Islet precursor cell (in vitro differentiated cells): ENCODE results near the gene NRAP.

Experiments used
- DNase-seq: peaks from one replicate; pipeline ENCODE4 v3.0.0-alpha.2; 2018

Gene NRAP

GRCh38 chr10:113605268-113605978 lies 58.4 kb downstream of the NRAP start:
- DNase-seq, result no peak

DNA sequence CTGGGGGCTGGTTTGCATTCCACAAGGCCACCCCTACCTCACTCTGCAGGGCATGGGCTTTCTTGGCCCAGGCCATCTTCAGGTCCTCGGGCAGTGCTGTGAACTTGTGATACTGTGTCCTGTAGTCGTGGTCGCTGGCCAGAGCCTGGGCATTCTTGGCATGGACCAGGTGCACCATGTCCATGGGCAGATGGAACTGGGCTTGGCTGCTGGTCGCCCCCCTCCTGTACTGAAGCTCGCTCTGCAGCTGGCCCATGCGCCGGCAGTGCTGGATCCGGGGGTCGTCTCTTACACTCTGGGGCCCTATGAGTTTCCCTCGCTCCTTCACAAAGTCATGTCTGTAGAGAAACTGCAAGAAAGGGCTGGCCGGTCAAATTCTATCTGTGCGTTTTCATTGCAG lies 59.3 kb downstream of the NRAP start:
- no peak for DNase-seq

DNA sequence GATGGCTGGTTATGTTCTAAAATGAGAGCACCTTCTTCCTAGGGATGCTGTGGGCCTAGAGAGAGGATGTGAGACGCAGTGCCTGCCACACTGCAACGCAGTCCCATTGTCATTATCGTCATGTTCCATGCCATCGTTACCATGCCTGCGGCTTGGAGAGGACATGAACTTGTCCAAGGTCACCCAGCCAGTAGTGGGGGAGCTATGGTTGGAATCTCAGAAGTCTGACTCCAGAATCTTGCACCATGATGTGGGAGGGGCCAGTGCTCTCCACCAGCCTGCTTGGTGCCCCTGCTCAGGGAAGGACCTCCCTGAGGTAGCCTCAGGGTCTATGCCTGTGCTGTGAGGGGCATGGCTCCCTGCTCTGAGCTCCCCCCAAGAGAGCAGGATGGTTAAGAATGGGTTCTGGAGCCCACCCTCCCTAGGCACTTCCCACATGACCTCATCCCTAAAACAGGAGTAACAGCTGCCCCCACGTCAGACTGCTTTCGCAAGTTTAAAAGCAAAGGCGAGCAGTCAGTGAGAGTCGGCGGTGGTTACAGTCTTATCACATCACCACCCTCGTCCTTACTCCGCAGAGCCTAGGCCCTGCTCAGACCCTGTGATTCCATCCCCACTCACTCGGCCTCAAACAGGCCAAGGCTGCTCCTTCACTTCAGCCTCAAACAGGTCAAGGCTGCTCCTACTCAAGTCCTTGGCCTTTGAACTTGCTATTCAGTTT lies 60.6 kb downstream of the NRAP start:
- no peak for DNase-seq

GRCh38 chr10:113600569-113600968 lies 63.3 kb downstream of the NRAP start:
- no peak for DNase-seq

DNA sequence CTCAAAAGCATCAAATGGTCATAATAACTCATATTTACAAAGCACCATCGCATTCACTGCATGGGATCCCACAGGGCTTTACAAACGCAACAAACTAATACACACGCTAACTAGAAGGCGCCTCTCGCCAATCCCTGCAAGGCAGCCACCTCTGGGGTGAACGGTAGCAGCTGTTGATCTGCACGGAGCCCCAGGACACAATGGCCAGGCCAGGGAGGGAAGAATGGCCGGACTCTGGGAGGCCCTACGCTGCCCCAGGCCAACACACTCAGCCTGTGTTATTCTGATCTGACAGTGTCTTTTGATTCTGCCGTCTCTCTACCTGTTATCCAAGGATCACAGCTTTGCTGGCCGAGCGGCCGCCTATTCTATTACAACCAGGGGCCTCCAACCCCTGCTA lies 69.2 kb downstream of the NRAP start:
- no peak for DNase-seq

DNA sequence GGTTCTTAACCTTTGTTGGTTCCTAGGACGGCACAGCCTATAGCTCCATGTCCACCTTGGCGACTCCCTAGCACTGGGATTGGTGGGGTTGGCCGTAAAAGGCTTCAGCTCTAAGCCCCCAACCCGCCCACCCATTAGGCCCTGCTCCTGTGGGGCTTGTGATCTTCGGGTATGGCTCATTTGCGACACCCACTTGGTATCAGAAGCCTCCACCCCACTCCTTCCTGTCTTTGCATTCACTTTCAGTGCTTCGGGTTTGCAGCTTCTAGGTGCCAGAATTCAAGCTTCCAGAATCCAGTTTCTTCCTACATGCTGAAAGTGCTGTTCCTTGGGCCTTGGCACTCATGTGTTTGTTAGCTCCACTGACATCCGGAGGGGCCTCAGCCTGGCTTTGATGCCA lies 71.5 kb downstream of the NRAP start:
- no peak for DNase-seq

- DNase-seq, result no peak
These were observed 73.3 kb downstream of the NRAP start for GRCh38 chr10:113590581-113590980.

- DNase-seq, result no peak
These were observed 74.6 kb downstream of the NRAP start for GRCh38 chr10:113589201-113589770.

DNA sequence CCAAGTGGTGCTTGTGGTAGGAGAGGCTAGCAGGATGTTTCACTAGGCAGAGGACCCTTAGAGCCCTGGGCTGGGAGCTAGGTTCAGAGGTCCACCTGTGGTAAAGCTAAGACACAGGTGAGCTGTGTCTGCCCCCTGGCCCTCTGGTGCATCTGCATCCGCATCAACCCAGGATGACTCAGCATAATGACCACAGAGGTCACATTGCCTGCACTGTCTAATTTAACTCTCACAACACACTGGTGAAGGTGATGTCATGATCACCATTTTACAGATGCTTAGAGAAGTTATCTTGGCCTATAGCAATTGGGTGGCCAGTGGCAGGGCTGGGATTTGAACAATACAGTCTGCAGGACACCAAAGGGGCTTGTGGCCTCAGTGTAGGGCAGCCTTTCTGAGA lies 77.9 kb downstream of the NRAP start:
- no peak for DNase-seq

- no peak for DNase-seq
These were observed 80.3 kb downstream of the NRAP start for GRCh38 chr10:113583571-113583970.

DNA sequence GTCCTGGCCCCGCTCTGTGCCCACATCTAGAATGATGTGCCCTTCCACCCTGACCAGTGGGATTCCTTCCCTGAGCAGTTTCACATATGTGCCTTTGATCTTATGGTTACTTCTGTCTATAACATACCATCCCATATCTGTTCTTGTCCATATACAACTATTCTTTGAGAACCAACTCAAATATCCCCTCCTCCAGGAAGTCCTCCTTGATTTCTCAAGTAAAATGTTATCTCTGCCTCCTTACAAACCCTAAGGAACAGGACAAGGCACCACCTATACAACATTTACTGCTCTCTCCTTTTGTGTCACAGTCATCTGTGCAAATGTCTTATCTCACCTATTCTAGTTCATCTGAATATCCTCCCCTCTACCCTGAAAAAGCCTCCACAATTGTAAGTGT lies 82.7 kb downstream of the NRAP start:
- no peak for DNase-seq

GRCh38 chr10:113578773-113579172 lies 85.1 kb downstream of the NRAP start:
- no peak for DNase-seq

- no peak for DNase-seq
These were observed 87.0 kb downstream of the NRAP start for GRCh38 chr10:113576852-113577251.

DNA sequence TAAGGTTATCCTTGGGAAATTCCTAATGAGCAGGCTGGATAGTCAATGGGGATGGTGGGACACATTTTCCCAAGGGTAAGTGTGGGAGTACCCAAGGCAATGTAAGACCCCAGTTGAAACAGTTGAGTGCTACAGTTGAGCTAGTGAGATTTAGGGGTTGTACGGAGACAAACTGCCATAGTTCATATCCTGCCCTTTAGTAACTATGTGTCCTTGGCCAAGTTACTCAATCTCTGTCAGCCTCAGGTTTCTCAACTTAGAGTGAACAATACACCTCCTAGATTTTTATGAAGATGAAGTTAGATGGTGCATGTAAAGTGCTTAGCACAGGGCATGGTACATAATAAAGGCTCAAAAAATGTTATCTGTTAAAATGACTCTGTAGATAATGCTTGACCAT lies 90.5 kb downstream of the NRAP start:
- no peak for DNase-seq

- no peak for DNase-seq
These were observed 91.1 kb downstream of the NRAP start for GRCh38 chr10:113572520-113573290.

DNA sequence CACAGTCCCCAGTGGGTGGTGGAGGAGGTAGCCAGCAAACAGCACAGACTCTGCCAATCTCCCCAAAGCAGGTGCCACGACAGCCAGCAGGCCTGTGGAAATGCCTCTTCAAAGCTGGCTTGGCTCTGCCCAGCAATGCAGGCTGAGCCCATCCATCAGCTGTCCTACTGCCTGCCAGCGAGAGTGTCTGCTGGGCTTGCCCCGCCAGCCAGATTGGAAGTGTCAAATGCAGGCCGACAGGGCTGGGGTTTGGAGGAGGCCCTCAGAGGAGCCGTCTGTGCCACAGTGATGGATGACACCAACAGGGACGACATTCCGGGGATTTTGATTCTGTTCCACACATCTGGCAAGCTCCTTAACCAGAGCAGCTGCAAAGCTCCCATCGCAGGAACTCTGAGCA lies 94.3 kb downstream of the NRAP start:
- DNase-seq, result no peak

DNA sequence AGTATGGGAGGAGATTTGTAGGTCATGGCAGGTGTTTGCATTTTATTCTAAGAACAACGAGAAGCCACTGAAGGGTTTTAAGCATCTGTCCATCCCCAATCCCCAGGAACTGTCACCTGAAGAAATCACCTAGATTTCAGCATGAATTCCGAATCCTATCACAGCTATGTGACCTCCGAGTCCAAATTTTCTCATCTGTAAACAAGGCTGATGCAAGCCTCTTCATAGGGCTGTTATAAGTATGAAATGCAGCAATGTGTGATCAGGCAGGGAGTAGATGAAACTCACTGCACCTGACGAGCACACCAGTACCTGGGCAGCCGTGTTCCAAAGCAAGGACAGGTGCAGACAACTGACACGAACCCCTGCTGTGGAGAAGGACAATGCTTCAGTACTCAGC lies 97.0 kb downstream of the NRAP start:
- no peak for DNase-seq

- no peak for DNase-seq
These were observed 98.5 kb downstream of the NRAP start for GRCh38 chr10:113565364-113565763.

DNA sequence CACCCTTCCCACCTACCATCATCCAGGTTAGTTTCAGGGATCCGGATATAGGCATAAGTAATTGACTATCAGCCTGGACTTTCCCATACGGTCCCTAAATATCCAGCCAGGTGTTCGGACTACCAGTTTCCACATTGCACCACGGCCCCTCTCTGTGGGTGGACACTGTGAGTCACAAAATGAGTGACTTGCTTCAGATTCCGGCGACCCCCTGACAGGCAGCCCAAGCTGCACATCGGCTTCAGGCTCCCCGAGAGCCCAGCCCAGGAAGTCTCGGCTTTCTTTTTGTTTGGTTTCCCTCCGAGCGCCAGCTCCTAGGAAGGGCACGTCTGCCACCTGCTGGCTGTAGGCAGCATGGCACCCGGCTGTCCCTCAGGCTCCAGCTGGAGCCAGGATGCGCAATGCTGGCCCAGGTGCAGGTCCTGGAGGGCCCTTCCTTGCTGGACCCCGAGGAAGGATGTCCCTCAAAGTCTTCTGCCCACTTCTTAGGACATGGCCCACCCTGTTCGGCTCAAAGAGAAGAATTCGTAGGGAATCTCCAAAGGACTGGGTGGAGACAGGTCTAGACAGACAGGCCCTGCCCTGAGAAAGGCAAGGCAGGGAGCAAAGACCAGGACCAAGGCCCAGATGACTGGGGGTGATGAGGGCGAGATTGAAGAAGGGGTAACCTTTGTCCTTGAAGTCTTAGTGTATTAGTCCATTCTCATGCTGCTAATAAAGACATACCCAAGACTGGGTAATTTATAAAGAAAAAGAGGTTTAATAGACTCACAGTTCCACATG lies 100.3 kb downstream of the NRAP start:
- peak; percentile 88 for DNase-seq

DNA sequence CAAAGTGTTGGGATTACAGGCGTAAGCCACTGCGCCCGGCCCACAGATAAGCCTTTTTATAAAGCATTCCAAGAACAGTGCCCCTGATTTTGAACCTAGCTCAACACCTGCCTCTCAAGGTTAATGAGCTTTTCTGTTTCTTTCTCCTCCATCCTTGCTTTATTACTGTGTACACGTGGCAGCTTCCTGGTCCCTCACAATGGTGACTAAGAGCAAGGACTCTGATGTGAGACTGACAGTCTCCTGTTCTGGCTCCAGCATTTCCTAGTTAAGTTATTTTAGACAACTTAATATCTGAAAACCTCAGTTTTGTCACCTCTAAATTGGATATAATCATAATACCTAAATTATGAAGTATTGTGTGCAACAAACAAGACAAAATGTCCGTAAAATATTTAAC lies 101.1 kb downstream of the NRAP start:
- no peak for DNase-seq

- no peak for DNase-seq
These were observed 101.8 kb downstream of the NRAP start for GRCh38 chr10:113562069-113562468.

DNA sequence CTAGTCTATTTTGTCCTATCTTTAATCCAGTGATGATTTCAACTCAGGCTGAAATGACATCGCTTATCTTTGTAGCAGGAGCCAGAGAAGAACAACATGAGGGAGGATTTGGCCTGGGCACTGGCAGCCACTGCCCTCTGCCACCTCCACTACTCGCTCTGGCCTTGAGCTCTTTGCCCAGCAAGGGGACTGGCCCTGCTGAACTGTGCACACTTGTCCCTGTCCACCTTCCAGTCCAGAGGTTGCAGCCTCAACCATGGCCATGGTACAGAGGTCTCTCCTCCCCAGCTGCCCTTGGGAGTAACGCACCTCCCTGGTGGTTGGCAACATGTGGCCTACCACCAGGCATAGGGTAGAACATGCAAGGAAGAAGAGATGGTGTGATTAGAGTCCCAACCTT lies 102.6 kb downstream of the NRAP start:
- DNase-seq, result no peak

DNA sequence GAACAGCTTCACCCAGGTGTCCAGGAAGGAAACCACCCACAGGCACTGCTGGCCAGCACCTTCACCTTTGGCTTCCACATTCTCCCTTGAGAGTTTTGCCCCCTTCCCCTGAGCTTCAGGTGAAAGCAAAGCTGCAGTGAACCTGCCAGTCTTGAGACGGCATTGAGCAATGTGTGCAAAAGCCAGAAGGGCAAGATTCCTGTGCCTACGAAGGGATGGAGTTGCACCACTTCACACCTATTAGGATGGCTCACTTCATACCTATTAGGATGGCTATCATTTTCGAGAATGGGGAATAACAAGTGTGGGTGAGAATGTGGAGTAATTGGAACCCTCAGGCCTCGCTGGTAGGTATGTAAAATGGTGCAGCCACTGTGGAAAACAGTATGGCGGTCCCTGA lies 103.8 kb downstream of the NRAP start:
- DNase-seq, result no peak
